HEK293 (cell line): ENCODE results near the gene ARHGAP22.
"Not testable (repeated sequence)": the region's sequence is repeated elsewhere in the genome, so short reads cannot be mapped to it uniquely, and the experiment has no call there.

Experiments used
- CTCF ChIA-PET: fragments of 350-600 bp; formaldehyde crosslinking; extraction: SDS; loops from one replicate; lab custom pipeline; 2021; ENCODE audit warnings: antibody characterized with exemption; lab: Yijun Ruan, JAX
- POLR2A ChIA-PET: fragments of 300-600 bp; formaldehyde crosslinking; extraction: SDS; loops from one replicate; lab custom pipeline; 2020; ENCODE audit warnings: antibody characterized with exemption, inconsistent platforms; lab: Yijun Ruan, JAX
- H3K27ac ChIP-seq: fragments of 200-500 bp; sonication (Bioruptor generic); 2 replicates; pipeline ENCODE4 v1.5.1; 2014; ENCODE audit warnings: low read depth, low read length, control low read depth, inconsistent platforms; ENCODE audit errors: extremely low read depth
- H3K36me3 ChIP-seq, 2 experiments: fragments of 200-500 bp in 1 of 2; sonication (Bioruptor generic) in 1 of 2; 1 replicate in 1 of 2; 2 replicates in 1 of 2; pipeline ENCODE4 v1.5.1; 2014 to 2017; ENCODE audit warnings: inconsistent platforms in 2 of 2, low read length in 2 of 2; ENCODE audit not compliant: control insufficient read depth in 2 of 2, insufficient read depth in 1 of 2
- H3K4me1 ChIP-seq: fragments of 200-500 bp; sonication (Bioruptor generic); 2 replicates; pipeline ENCODE4 v1.5.1; 2014; ENCODE audit warnings: mild to moderate bottlenecking, low read length, inconsistent platforms; ENCODE audit not compliant: control insufficient read depth, insufficient read depth
- H3K4me3 ChIP-seq: 2 replicates; pipeline ENCODE4 v1.5.1; 2011; ENCODE audit warnings: low read depth, mild to moderate bottlenecking, control low read depth, low read length, moderate library complexity
- H3K9me3 ChIP-seq: fragments of 200-500 bp; sonication (Bioruptor generic); 2 replicates; pipeline ENCODE4 v1.5.1; 2014; ENCODE audit warnings: low read depth, low read length, inconsistent platforms; ENCODE audit not compliant: control insufficient read depth, insufficient read depth
- AEBP2 ChIP-seq: fragments of 450-650 bp; formaldehyde crosslinking; IDR thresholded peaks from 2 replicates; pipeline ENCODE4 v1.5.1; 2016; ENCODE audit warnings: missing biosample characterization, missing genetic modification characterization, borderline replicate concordance
- GLI2 ChIP-seq: fragments of 450-650 bp; formaldehyde crosslinking; IDR thresholded peaks from 2 replicates; pipeline ENCODE4; 2017; ENCODE audit warnings: missing biosample characterization, missing genetic modification characterization, low read depth, borderline replicate concordance
- REST ChIP-seq: fragments of 450-650 bp; formaldehyde crosslinking; IDR thresholded peaks from 2 replicates; pipeline ENCODE4 v1.5.1; 2016; ENCODE audit warnings: missing biosample characterization, missing genetic modification characterization
- ZBTB1 ChIP-seq: fragments of 450-650 bp; formaldehyde crosslinking; IDR thresholded peaks from 2 replicates; pipeline ENCODE4 v1.5.1; 2016; ENCODE audit warnings: missing biosample characterization, missing genetic modification characterization
- ZBTB8A ChIP-seq: fragments of 450-650 bp; formaldehyde crosslinking; IDR thresholded peaks from 2 replicates; pipeline ENCODE4 v1.5.1; 2016; ENCODE audit warnings: missing biosample characterization, missing genetic modification characterization
- ZFP37 ChIP-seq: fragments of 450-650 bp; formaldehyde crosslinking; IDR thresholded peaks from 2 replicates; pipeline ENCODE4 v1.5.1; 2016; ENCODE audit warnings: missing biosample characterization, missing genetic modification characterization
- ZNF121 ChIP-seq: fragments of 450-650 bp; formaldehyde crosslinking; IDR thresholded peaks from 2 replicates; pipeline ENCODE4 v1.5.1; 2016; ENCODE audit warnings: missing biosample characterization, missing genetic modification characterization
- ZNF138 ChIP-seq: fragments of 450-650 bp; formaldehyde crosslinking; IDR thresholded peaks from 2 replicates; pipeline ENCODE4 v1.5.1; 2016; ENCODE audit warnings: missing biosample characterization, missing genetic modification characterization, borderline replicate concordance
- ZNF140 ChIP-seq: fragments of 450-650 bp; formaldehyde crosslinking; IDR thresholded peaks from 2 replicates; pipeline ENCODE4 v1.5.1; 2016; ENCODE audit warnings: missing biosample characterization, missing genetic modification characterization
- ZNF266 ChIP-seq: fragments of 450-650 bp; formaldehyde crosslinking; IDR thresholded peaks from 2 replicates; pipeline ENCODE4 v1.5.1; 2016; ENCODE audit warnings: missing biosample characterization, missing genetic modification characterization, low read depth
- ZNF292 ChIP-seq: fragments of 450-650 bp; formaldehyde crosslinking; IDR thresholded peaks from 2 replicates; pipeline ENCODE4 v1.5.1; 2016; ENCODE audit warnings: low read depth, missing biosample characterization, missing genetic modification characterization, borderline replicate concordance
- ZNF404 ChIP-seq: fragments of 450-650 bp; formaldehyde crosslinking; IDR thresholded peaks from 2 replicates; pipeline ENCODE4 v1.5.1; 2017; ENCODE audit warnings: missing biosample characterization, missing genetic modification characterization
- ZNF426 ChIP-seq: fragments of 450-650 bp; formaldehyde crosslinking; IDR thresholded peaks from 2 replicates; pipeline ENCODE4 v1.5.1; 2017; ENCODE audit warnings: missing biosample characterization, missing genetic modification characterization, mild to moderate bottlenecking, inconsistent platforms, moderate library complexity
- ZNF433 ChIP-seq: fragments of 450-650 bp; formaldehyde crosslinking; IDR thresholded peaks from 2 replicates; pipeline ENCODE4 v1.5.1; 2016; ENCODE audit warnings: missing biosample characterization, missing genetic modification characterization, low read depth
- ZNF501 ChIP-seq: fragments of 450-650 bp; formaldehyde crosslinking; IDR thresholded peaks from 2 replicates; pipeline ENCODE4 v1.5.1; 2016; ENCODE audit warnings: missing biosample characterization, missing genetic modification characterization
- ZNF510 ChIP-seq: fragments of 450-650 bp; formaldehyde crosslinking; IDR thresholded peaks from 2 replicates; pipeline ENCODE4 v1.5.1; 2018; ENCODE audit warnings: mild to moderate bottlenecking, missing genetic modification characterization, missing biosample characterization; ENCODE audit not compliant: insufficient replicate concordance
- ZNF514 ChIP-seq: fragments of 450-650 bp; formaldehyde crosslinking; IDR thresholded peaks from 2 replicates; pipeline ENCODE4 v1.5.1; 2016; ENCODE audit warnings: missing biosample characterization, missing genetic modification characterization
- ZNF518A ChIP-seq: fragments of 450-650 bp; formaldehyde crosslinking; conservative IDR thresholded peaks from 2 replicates; pipeline ENCODE4 v1.5.1; 2016; ENCODE audit warnings: low read depth, missing biosample characterization, missing genetic modification characterization
- ZNF530 ChIP-seq: fragments of 450-650 bp; formaldehyde crosslinking; IDR thresholded peaks from 2 replicates; pipeline ENCODE4 v1.5.1; 2016; ENCODE audit warnings: low read depth, missing biosample characterization, missing genetic modification characterization
- ZNF555 ChIP-seq: fragments of 450-650 bp; formaldehyde crosslinking; conservative IDR thresholded peaks from 2 replicates; pipeline ENCODE4 v1.5.1; 2017; ENCODE audit warnings: missing biosample characterization, mild to moderate bottlenecking, missing genetic modification characterization, inconsistent platforms
- ZNF580 ChIP-seq: fragments of 450-650 bp; formaldehyde crosslinking; IDR thresholded peaks from 2 replicates; pipeline ENCODE4 v1.5.1; 2016; ENCODE audit warnings: missing biosample characterization, missing genetic modification characterization
- ZNF623 ChIP-seq: fragments of 450-650 bp; formaldehyde crosslinking; IDR thresholded peaks from 2 replicates; pipeline ENCODE4 v1.5.1; 2016; ENCODE audit warnings: missing biosample characterization, missing genetic modification characterization
- ZNF629 ChIP-seq: fragments of 450-650 bp; formaldehyde crosslinking; IDR thresholded peaks from 2 replicates; pipeline ENCODE4 v1.5.1; 2017; ENCODE audit warnings: missing biosample characterization, missing genetic modification characterization
- ZNF654 ChIP-seq: fragments of 450-650 bp; formaldehyde crosslinking; IDR thresholded peaks from 2 replicates; pipeline ENCODE4 v1.5.1; 2016; ENCODE audit warnings: low read depth, missing biosample characterization, missing genetic modification characterization

ARHGAP22 gene

GRCh38 chr10:48421862-48422261 is 183.0 kb downstream of the ARHGAP22 start:
- CTCF ChIA-PET, H3K36me3 ChIP-seq, H3K9me3 ChIP-seq, H3K4me3 ChIP-seq, H3K4me1 ChIP-seq, H3K27ac ChIP-seq, POLR2A ChIA-PET: not testable (repeated sequence)
- TF ChIP-seq ZNF426 (tag by site-specific recombination) (peak; percentile 84), ZNF292 (tag by site-specific recombination) (peak; percentile 82; the same call in 1 of the 2 replicates), ZFP37 (tag by site-specific recombination) (0 out of 2 replicates have a peak, but pooled peaks have one; percentile 50), ZNF501 (peak; percentile 42; the same call in 1 of the 2 replicates), ZNF530 (tag by site-specific recombination) (0 out of 2 replicates have a peak, but pooled peaks have one; percentile 55), REST (0 out of 2 replicates have a peak, but pooled peaks have one; percentile 42), ZBTB1 (0 out of 2 replicates have a peak, but pooled peaks have one; percentile 60), GLI2 (tag by site-specific recombination) (peak; percentile 63; the same call in 1 of the 2 replicates), ZBTB8A (tag by site-specific recombination) (peak; percentile 72), ZNF623 (tag by site-specific recombination) (peak; percentile 74), ZNF518A (tag by site-specific recombination) (peak; percentile 88), ZNF433 (tag by site-specific recombination) (peak; percentile 86), ZNF140 (tag by site-specific recombination) (peak; percentile 86), ZNF514 (0 out of 2 replicates have a peak, but pooled peaks have one; percentile 70), ZNF266 (tag by site-specific recombination) (peak; percentile 74), ZNF138 (tag by site-specific recombination) (0 out of 2 replicates have a peak, but pooled peaks have one; percentile 46), ZNF555 (peak; percentile 76), ZNF510 (tag by site-specific recombination) (peak; percentile 64), ZNF629 (tag by site-specific recombination) (peak; percentile 44; the same call in 1 of the 2 replicates), ZNF654 (tag by site-specific recombination) (peak; percentile 42), ZNF404 (tag by site-specific recombination) (peak; percentile 83), ZNF121 (tag by site-specific recombination) (peak; percentile 57; the same call in 1 of the 2 replicates), ZNF580 (tag by site-specific recombination) (peak; percentile 47; the same call in 1 of the 2 replicates), AEBP2 (tag by site-specific recombination) (peak; percentile 66; the same call in 1 of the 2 replicates)
